Neuronal stem cell (in vitro differentiated cells): ENCODE measurements around the gene CDH12.

Experiments used
- DNase-seq: peaks from one replicate; pipeline ENCODE4 v3.0.0-alpha.2; 2013; ENCODE audit warnings: low spot score
- H2AFZ ChIP-seq: one replicate; pipeline ENCODE4 v1.6.1; 2013; ENCODE audit warnings: mild to moderate bottlenecking, low read length, inconsistent platforms
- H2AK5ac ChIP-seq: 2 replicates; pipeline ENCODE4 v1.6.1; 2013; ENCODE audit warnings: low read depth, mild to moderate bottlenecking, inconsistent platforms, low read length, moderate library complexity, mixed read lengths
- H2BK120ac ChIP-seq: 2 replicates; pipeline ENCODE4 v1.6.1; 2013; ENCODE audit warnings: low read depth, mild to moderate bottlenecking, inconsistent platforms, low read length, moderate library complexity, mixed read lengths
- H2BK12ac ChIP-seq: one replicate; pipeline ENCODE4 v1.6.1; 2013; ENCODE audit warnings: low read length, inconsistent platforms
- H2BK15ac ChIP-seq: 2 replicates; pipeline ENCODE4 v1.6.1; 2013; ENCODE audit warnings: mild to moderate bottlenecking, low read length, inconsistent platforms, mixed read lengths
- H2BK5ac ChIP-seq: one replicate; pipeline ENCODE4 v1.6.1; 2013; ENCODE audit warnings: inconsistent platforms, mild to moderate bottlenecking, low read length, moderate library complexity
- H3K14ac ChIP-seq: one replicate; pipeline ENCODE4 v1.6.1; 2013; ENCODE audit warnings: low read length, inconsistent platforms
- H3K18ac ChIP-seq: 2 replicates; pipeline ENCODE4 v1.6.1; 2013; ENCODE audit warnings: low read length, inconsistent platforms
- H3K23ac ChIP-seq: 2 replicates; pipeline ENCODE4 v1.6.1; 2013; ENCODE audit warnings: low read depth, mild to moderate bottlenecking, mixed read lengths, low read length, inconsistent platforms; ENCODE audit not compliant: poor library complexity
- H3K27ac ChIP-seq: replicated peaks from 3 replicates; pipeline ENCODE4 v1.5.1; 2013; ENCODE audit warnings: low read length, inconsistent platforms
- H3K27me3 ChIP-seq, 3 experiments: 2 replicates each; pipeline ENCODE4 v1.6.1; 2013; ENCODE audit warnings: low read length in 3 of 3, mild to moderate bottlenecking in 2 of 3, inconsistent platforms in 1 of 3, low read depth in 1 of 3, mixed read lengths in 1 of 3, moderate library complexity in 1 of 3; ENCODE audit not compliant: control insufficient read depth in 3 of 3, insufficient read depth in 3 of 3
- H3K36me3 ChIP-seq, 2 donors: replicated peaks in 1 of 2; 2 replicates each; pipeline ENCODE4 v1.6.1; 2013; ENCODE audit warnings: low read length in 2 of 2; ENCODE audit not compliant: control insufficient read depth in 2 of 2, insufficient read depth in 2 of 2
- H3K4ac ChIP-seq: 2 replicates; pipeline ENCODE4 v1.6.1; 2013; ENCODE audit warnings: inconsistent platforms, mild to moderate bottlenecking, low read length, moderate library complexity
- H3K4me1 ChIP-seq, 2 donors: 1 replicate in 1 of 2; 2 replicates in 1 of 2; pipeline ENCODE4 v1.6.1; 2013; ENCODE audit warnings: low read length in 2 of 2, low read depth in 1 of 2; ENCODE audit not compliant: control insufficient read depth in 2 of 2, insufficient read depth in 1 of 2
- H3K4me2 ChIP-seq: one replicate; pipeline ENCODE4 v1.6.1; 2013; ENCODE audit warnings: mild to moderate bottlenecking, low read length, inconsistent platforms; ENCODE audit not compliant: insufficient read depth, poor library complexity, severe bottlenecking
- H3K4me3 ChIP-seq, 2 donors: 2 replicates each; pipeline ENCODE4 v1.5.1; 2013; ENCODE audit warnings: low read length in 2 of 2, mild to moderate bottlenecking in 2 of 2, inconsistent platforms in 1 of 2, moderate library complexity in 1 of 2
- H3K79me1 ChIP-seq: one replicate; pipeline ENCODE4 v1.6.1; 2013; ENCODE audit warnings: low read depth, mild to moderate bottlenecking, inconsistent platforms, low read length, moderate library complexity
- H3K9ac ChIP-seq: one replicate; pipeline ENCODE4 v1.6.1; 2013; ENCODE audit warnings: mild to moderate bottlenecking, low read depth, low read length, inconsistent platforms; ENCODE audit not compliant: poor library complexity
- H3K9me3 ChIP-seq, 2 donors: replicated peaks in 1 of 2; 2 replicates each; pipeline versions ENCODE3 to v1.6.1; 2013; ENCODE audit warnings: low read length in 2 of 2, mild to moderate bottlenecking in 2 of 2, inconsistent platforms in 1 of 2, low read depth in 1 of 2, mixed read lengths in 1 of 2, moderate library complexity in 1 of 2; ENCODE audit not compliant: control insufficient read depth in 2 of 2, insufficient read depth in 1 of 2
- H4K8ac ChIP-seq: one replicate; pipeline ENCODE4 v1.6.1; 2013; ENCODE audit warnings: low read depth, mild to moderate bottlenecking, inconsistent platforms, low read length, moderate library complexity
- H4K91ac ChIP-seq: one replicate; pipeline ENCODE4 v1.6.1; 2013; ENCODE audit warnings: low read length, low read depth, mild to moderate bottlenecking, inconsistent platforms; ENCODE audit not compliant: poor library complexity
- WGBS, 2 donors: extraction: QIAGEN DNeasy Blood & Tissue Kit; methylation state at CpG; one replicate each; pipeline ENCODE4 v1.1.7; 2013; ENCODE audit warnings: missing lambda C conversion rate in 2 of 2, mixed read lengths in 1 of 2; ENCODE audit not compliant: insufficient read length in 2 of 2, insufficient replicate concordance in 1 of 2; ENCODE audit errors: extremely low coverage in 2 of 2; 5-methylcytosine and 5-hydroxymethylcytosine counted together

The CDH12 gene

DNA sequence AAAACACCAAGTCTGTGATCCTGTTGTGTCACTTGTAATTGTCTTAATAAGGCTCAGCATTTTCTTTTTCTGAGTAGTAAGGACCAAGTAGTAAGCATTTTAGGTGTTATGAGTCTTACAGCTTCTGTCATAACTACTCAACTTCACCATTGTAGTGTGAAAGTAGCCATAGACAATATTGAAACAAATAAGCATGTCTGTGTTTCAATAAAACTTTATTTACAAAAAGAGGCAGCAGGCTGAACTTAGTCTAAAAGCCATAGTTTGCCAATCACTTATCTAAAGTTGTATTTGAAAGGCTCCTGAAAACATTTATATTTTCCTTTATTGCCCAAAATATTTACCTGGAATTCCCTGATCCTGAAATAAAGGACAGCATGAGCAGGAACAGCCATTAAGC lies 796.1 kb downstream of the CDH12 start:
- Histone ChIP-seq H3K9me3 (no peaks in the 10 kb centered on the region), H2BK15ac (no peak overlapping the region), H3K18ac (no peak overlapping the region), H3K36me3 (no peaks in the 10 kb centered on the region), H3K4me3 (no peak overlapping the region), H3K14ac (no peak overlapping the region), H4K91ac (no peak overlapping the region), H3K27me3 (no peaks in the 10 kb centered on the region), H2BK5ac (no peak overlapping the region), H2BK12ac (no peak overlapping the region), H4K8ac (no peak overlapping the region), H3K4me1 (peaks cover 0 to 3% of the 10 kb centered on the region in 2 donors), H3K4me2 (no peak overlapping the region), H3K79me1 (no peaks in the 10 kb centered on the region), H2AFZ (no peak overlapping the region), H3K23ac (no peak overlapping the region), H2BK120ac (no peak overlapping the region), H3K4ac (no peak overlapping the region), H3K27ac (no peak overlapping the region), H3K9ac (no peak overlapping the region), H2AK5ac (no peak overlapping the region)
- no peak for DNase-seq

DNA sequence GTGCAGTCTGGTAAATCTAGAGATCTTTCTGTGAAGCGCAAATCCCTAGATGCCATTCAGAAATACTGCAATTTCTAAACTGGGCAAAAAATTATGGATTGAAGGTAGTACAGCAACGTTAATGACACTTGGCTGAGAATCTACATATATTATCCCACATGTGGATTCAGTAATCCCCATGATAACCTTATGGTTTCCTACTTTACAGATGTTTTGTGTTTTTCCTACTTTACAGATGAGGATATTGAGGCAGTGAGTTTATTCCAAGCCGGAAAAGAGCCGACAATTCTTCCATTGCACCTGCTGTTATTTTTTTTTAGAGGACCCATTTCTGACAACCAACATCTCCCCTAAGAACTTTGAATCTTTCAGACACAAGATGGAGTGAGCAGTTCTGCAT lies 796.5 kb downstream of the CDH12 start:
- Histone ChIP-seq H3K23ac (no peak overlapping the region), H3K4ac (no peak overlapping the region), H3K9ac (no peak overlapping the region), H3K4me3 (no peak overlapping the region), H3K18ac (no peak overlapping the region), H2BK12ac (no peak overlapping the region), H3K4me2 (no peak overlapping the region), H2BK120ac (no peak overlapping the region), H2BK5ac (no peak overlapping the region), H2AK5ac (no peak overlapping the region), H2AFZ (no peak overlapping the region), H3K14ac (no peak overlapping the region), H4K8ac (no peak overlapping the region), H3K27ac (no peak overlapping the region), H2BK15ac (no peak overlapping the region), H4K91ac (no peak overlapping the region), H3K36me3 (no peaks in the 10 kb centered on the region), H3K27me3 (no peaks in the 10 kb centered on the region), H3K79me1 (no peaks in the 10 kb centered on the region), H3K9me3 (no peaks in the 10 kb centered on the region), H3K4me1 (peaks cover 0 to 3% of the 10 kb centered on the region in 2 donors)
- no peak for DNase-seq
- WGBS, 2 donors, result no CpG with 5 or more reads among the region's 4 CpGs

DNA sequence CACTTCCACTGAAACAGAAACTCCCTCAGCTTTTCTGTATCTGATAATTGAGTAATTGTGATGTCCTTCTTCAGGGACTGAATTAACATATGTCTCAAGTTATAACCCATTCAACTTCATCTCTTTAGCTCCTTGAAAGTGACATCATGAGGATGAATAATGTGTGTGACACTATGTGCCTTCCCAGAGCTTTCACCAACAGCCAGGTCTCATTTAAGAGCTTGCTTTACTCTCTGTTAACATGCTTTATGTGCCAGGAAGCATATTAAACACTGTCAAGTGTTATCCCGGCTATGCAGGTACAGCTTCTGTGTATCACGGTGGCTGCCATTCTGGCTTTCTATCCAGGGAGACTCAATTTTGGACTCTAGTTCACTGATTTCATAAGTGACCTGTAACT lies 799.9 kb downstream of the CDH12 start:
- Histone ChIP-seq H3K14ac (no peak overlapping the region), H3K9me3 (no peaks in the 10 kb centered on the region), H3K4me3 (no peak overlapping the region), H2BK5ac (no peak overlapping the region), H4K8ac (no peak overlapping the region), H2BK15ac (no peak overlapping the region), H3K27ac (no peak overlapping the region), H3K79me1 (no peaks in the 10 kb centered on the region), H2AK5ac (no peak overlapping the region), H3K4me1 (peaks cover 0 to 3% of the 10 kb centered on the region in 2 donors), H3K4me2 (no peak overlapping the region), H3K23ac (no peak overlapping the region), H3K36me3 (no peaks in the 10 kb centered on the region), H2BK120ac (no peak overlapping the region), H2BK12ac (no peak overlapping the region), H3K18ac (no peak overlapping the region), H3K27me3 (no peaks in the 10 kb centered on the region), H3K4ac (no peak overlapping the region), H3K9ac (no peak overlapping the region), H4K91ac (no peak overlapping the region), H2AFZ (no peak overlapping the region)
- no peak for DNase-seq
- WGBS, 2 donors, result no CpG with 5 or more reads among the region's 2 CpGs

DNA sequence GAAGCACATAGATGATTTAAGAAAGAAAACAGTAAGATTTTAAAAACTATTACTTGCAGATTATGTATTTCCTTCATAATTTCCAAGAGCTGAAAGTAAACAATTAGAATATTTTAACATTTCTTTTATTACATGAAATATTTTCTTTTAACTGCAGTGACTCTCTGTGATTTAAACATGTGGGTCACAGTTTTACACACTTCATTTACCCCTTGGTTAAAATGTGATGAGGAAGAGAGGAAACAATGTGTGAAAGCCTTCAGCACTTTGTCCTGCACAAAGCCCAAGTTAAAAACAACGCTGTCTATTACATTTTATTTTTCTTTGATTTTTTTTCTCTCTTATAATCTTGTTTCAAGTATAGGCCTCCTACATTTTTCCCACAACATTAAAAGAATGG lies 801.3 kb downstream of the CDH12 start:
- Histone ChIP-seq H2AK5ac (no peak overlapping the region), H4K91ac (no peak overlapping the region), H3K23ac (no peak overlapping the region), H3K27me3 (no peaks in the 10 kb centered on the region), H2BK15ac (no peak overlapping the region), H3K14ac (no peak overlapping the region), H4K8ac (no peak overlapping the region), H3K36me3 (no peaks in the 10 kb centered on the region), H2AFZ (no peak overlapping the region), H3K18ac (no peak overlapping the region), H3K4me3 (no peak overlapping the region), H2BK5ac (no peak overlapping the region), H2BK12ac (no peak overlapping the region), H3K9ac (no peak overlapping the region), H3K27ac (no peak overlapping the region), H2BK120ac (no peak overlapping the region), H3K4me1 (peaks cover 0 to 3% of the 10 kb centered on the region in 2 donors), H3K9me3 (no peaks in the 10 kb centered on the region), H3K4me2 (no peak overlapping the region), H3K79me1 (no peaks in the 10 kb centered on the region), H3K4ac (no peak overlapping the region)
- no peak for DNase-seq
- WGBS, 2 donors, result no CpG with 5 or more reads among the region's 1 CpG
